T-helper 1 cell treated with Interleukin-12 subunit alpha and Interleukin-12 subunit beta and Interleukin-4 antibody, amounts not matched to agents 30 ng/mL and 1 ng/mL, for 36 hours (primary cell): ENCODE results near the gene INTS3. TPM values are rescaled to one million over a fixed set of nuclear protein-coding genes. Genes with fewer than 3 reads are reported as not detected.
"Not testable (repeated sequence)": the region's sequence is repeated elsewhere in the genome, so short reads cannot be mapped to it uniquely, and the experiment has no call there.

Experiments
- intact Hi-C: fragments of 100-400 bp; cut with micrococcal nuclease; formaldehyde crosslinking; loops from one replicate; pipeline ENCODE4 v1.15.1; 2024
- total RNA-seq: library from RNA; stranded (reverse); gene quantifications from 2 replicates; pipeline ENCODE4 v1.2.3, GENCODE V29; 2022

INTS3 gene
- total RNA-seq, 1 donor from 2014 or later = 60.6 TPM

DNA sequence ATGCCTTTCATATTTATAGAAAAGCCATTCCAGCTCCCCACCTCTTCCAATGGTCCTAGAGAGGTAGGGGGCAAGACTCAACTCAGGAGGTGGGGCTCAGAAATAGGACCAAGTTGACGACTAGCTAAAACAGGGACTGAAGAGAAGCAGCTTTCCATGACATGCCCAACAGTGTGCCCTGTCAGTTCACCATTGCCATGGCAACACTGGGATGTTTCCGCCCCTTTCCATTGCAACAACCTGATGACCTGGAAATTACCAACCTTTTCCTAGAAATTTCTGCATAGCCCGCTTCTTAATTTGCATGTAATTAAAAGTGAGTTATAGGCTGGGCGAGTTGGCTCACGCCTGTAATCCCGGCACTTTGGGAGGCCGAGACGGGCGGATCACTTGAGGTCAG lies 22.4 kb upstream of the INTS3 start:
- intact Hi-C loops = no loop called here

DNA sequence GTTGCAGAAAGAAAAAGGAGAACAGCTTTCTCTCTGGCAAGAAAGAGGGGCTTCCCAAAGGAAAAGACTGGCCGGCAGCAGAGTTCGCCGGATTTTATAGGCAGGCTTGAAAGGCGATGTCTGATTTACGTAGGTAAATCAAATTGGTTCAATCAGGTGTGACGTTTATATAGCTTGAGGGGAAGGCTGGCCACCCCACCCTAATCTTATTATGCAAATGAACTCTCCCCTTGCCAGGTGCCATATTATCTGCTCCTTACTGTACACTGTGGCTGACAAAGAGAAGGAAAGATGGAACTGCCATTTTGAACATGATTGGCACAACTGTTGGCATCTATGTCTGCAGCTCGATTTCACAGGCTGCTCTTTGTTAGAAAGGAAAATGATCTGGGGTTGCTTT lies 16.8 kb upstream of the INTS3 start:
- intact Hi-C loops = no loop called here

GRCh38 chr1:153716211-153716610 lies 11.6 kb upstream of the INTS3 start:
- intact Hi-C loops = not testable (repeated sequence)

- intact Hi-C loops = no loop called here
Observed at GRCh38 chr1:153717330-153717729, 10.5 kb upstream of the INTS3 start.

- intact Hi-C loops = no loop called here
Observed at GRCh38 chr1:153723687-153724086, 4.2 kb upstream of the INTS3 start.

GRCh38 chr1:153724634-153725033 lies 3.2 kb upstream of the INTS3 start:
- intact Hi-C loops = loop anchor here (5.0 kb wide), 4 partner anchors 177 to 458 kb away; partner anchors contain the start of genes CRTC2, S100A3 and S100A4

DNA sequence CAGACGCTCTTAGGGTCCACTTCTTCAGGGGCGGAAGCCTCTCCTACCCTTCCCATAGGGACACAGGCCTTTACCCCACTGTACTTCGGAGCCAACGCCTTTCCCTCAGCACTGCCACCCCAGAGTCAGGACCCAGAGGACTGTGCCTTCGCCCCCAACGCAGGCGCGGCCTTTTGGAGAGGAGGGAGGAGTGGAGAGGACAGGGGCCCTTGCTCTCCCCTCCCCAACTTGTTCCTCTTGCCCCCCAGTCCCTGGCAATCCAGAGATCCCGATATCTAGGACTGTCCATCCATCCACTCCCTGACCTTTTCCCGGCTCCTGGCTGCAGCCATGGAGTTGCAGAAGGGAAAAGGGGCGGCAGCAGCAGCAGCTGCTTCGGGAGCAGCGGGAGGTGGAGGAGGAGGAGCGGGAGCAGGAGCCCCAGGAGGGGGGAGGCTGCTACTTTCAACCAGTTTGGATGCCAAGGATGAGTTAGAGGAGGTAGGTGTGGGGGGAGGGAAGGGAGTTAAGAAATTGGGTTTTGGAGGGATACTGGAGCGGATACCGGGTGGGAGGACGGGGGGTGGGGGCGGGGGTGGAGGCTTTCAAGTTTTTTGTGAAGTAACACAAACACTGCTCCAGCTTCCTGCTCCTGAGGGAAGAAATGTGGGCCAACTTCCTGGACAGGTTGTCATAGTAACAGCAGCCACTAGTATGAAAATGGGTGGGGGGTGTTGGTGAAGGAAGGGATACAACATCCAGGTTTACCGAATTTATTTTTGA lies 636 bp downstream of the INTS3 start:
- intact Hi-C loops = loop anchor here (1.0 to 5.0 kb wide), 7 partner anchors 21 to 454 kb away; partner anchors contain the start of genes CRTC2, RAB13, S100A3 and S100A4

DNA sequence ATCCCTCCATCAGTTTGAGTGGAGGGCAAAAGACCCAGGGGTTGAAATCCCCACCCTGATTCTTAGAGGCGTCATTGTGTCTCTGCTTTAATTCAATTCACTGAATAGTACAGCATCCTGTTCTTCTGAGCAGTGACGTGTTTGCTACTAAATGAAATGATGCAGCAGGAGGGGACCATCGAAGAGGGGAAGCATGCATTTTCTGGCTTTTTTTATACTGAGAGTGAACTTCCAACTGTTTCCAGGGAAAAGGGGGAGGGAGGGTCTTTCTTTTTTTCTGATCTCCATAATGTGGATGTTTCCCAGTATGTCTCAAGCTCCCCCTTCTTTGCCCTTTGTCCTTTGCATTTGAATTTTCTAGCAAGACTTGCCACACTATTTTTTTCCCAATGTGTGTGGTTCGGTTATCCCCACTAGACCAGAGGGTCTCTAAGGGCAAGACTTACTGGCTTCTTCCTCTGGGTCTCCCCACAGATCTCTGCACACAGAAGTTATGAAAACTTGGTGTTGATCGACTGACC lies 2.7 kb downstream of the INTS3 start:
- intact Hi-C loops = no loop called here

DNA sequence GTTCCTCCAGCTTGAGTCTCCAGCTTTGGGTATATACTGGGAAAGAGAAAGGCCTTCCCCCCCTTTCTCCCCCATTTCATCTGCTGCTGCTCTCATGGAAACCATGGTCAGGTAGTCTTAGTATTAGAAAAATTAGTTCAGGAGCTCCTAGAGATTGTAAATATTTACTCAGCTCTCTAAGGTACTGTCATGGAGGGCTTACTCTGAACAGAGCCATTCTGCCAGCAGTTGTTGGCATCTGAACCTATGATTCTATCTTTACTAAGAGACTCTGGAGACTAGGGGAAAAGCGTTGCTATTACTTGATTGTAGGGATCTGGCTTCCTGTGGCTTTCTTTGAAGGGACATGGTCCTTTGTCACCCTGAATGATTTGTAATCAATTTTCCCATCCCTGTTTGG lies 6.1 kb downstream of the INTS3 start:
- intact Hi-C loops = no loop called here

GRCh38 chr1:153734396-153735089 lies 6.7 kb downstream of the INTS3 start:
- intact Hi-C loops = no loop called here

GRCh38 chr1:153735090-153735420 lies 7.2 kb downstream of the INTS3 start:
- intact Hi-C loops = no loop called here

DNA sequence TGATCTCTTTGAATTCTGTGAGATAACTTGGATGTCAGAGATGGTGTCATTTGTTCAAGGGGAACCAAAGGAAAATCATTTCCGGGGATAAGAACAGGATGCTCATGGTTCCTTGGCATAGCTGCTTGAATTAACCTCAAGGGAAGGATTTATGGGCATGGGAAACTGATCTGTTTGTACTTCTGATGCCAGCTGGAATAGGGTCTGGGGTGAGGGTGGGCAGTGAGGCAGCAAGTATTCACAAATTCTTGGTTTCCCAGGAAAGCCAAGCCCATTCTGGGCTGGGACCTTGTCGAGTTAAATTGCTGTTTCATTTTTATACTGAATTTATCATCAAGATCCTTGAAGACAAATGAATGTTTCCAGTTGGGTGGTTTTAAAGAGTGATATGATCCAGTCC lies 14.1 kb downstream of the INTS3 start:
- intact Hi-C loops = no loop called here

DNA sequence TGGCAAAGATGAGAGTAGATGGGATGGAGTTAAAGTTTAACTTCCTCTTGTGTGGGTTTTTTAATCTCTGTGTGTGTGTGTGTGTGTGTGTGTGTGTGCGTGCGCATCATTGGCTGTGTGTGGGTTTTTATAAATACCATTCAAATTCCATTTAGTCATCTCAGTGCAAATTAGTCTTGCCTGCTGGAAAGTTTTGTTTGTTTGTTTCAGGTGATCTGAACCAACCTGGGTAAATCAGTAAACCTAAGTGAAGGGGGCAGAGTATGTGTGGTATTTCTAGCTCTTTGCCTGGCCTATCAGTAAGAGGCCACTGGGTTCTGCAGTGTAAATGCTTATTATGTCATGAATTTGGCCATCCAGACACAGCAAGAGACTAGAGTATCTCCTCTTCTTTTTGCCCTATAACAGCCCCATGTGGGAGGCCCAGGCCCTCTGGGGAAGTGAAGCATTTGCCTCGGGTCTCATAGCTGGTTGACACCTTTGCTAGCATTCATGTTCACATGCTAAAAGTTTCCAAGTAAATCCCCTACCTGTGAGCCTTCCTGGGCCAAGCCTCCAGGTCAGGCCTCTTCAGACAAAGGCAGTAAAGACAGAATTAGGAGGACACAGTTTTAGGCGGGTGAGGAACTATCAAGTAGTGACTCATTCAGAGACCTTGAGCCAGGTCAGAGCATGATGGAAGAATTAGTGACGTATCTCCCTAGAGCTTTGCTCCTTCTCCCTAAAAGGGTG lies 14.7 kb downstream of the INTS3 start:
- intact Hi-C loops = no loop called here

DNA sequence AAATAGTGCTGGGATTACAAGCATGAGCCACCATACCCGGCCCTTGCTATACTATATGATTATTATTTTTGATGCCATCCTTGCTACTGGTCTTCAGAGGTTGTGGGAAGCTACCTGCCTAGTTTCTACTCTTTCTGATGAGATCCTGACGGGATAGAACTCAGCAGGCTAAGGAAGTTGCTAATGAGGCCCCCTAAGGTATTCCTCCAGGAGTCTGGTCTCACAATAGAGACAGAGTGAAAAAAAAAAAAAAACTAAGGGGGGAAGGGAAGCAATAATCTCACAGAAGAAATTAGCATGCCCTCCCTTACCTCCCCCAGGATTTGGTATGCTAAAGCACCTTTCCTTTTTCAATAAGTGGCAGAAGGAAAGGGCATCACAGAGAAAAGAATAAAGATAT lies 17.6 kb downstream of the INTS3 start:
- intact Hi-C loops = loop anchor here (5.0 kb wide), 1 partner anchor 113 kb away; the partner anchor contains the start of gene CHTOP

GRCh38 chr1:153746174-153746573 lies 18.3 kb downstream of the INTS3 start:
- intact Hi-C loops = loop anchor here (5.0 kb wide), 1 partner anchor 114 kb away; the partner anchor contains the start of gene CHTOP

- intact Hi-C loops = loop anchor here (1.0 to 5.0 kb wide), 10 partner anchors 21 to 238 kb away; partner anchors contain the start of genes CHTOP, INTS3 and RAB13
Observed at GRCh38 chr1:153748903-153749302, 21.1 kb downstream of the INTS3 start.

GRCh38 chr1:153749408-153750005 lies 21.7 kb downstream of the INTS3 start:
- intact Hi-C loops = loop anchor here (1.0 to 5.0 kb wide), 10 partner anchors 21 to 238 kb away; partner anchors contain the start of genes CHTOP, INTS3 and RAB13

DNA sequence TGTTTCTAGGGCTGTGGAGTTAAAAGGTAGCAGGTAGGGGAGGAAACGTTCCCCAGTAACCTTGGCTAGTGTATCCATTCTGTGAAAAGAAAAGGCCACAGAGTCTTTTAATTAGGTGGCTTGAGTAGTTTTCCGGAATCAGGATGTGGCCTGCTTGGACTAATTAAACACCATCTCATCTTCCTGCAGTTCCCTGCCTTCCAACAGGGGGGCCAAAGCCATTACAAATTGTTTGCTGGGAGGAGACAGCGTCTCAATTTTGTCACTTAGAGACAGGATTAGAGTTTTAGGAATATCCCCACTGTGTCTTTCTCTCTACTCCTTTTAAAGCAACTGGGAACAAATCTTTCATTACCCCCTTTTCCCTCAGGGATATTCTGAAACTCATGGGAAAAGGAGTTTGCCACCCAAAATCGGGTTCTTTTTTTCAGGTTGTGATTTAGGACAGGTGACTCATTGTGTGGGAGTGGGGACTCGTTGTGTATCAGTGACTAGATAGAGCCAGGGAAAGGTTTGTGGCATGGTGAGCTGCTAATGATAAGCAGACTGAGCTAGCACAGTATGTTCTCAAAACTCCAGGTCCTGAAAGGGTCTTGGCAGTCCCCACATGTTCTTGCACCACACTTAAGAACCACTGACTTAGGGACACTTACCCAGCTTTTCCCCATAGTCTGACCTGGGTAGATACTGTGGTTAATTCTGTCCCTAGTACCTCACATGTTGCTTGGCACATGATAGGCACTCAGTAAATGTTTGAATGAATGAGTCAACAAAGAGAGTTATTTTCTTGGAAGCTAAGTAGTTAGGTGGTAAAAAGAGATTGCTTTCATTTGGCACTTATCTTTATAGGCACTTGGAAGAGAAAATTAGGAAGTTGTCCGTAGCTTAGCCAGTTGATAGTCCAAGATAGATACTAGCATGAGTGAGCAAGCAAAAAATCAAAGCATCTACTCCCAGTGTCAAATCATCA lies 22.5 kb downstream of the INTS3 start:
- intact Hi-C loops = no loop called here

DNA sequence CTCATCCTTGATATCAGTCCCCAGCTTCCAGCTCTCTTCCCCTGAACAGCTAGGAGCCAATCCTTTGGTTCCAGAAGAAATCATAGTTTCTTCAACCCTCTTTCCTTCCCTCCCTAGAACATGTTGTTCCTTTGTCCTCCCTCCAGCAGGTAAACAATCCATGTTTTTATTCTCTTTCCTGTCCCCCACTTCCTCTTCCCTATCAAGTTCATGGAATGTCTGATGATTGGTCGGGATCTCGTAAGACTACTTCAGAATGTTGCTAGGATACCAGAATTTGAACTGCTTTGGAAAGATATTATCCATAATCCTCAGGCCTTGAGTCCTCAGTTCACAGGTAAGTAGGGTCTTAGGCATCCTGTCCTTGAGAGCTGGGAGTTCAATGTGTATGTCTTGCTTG lies 24.2 kb downstream of the INTS3 start:
- intact Hi-C loops = no loop called here
